ENCODE data around the gene ZNHIT3.

Gene ZNHIT3

DNA sequence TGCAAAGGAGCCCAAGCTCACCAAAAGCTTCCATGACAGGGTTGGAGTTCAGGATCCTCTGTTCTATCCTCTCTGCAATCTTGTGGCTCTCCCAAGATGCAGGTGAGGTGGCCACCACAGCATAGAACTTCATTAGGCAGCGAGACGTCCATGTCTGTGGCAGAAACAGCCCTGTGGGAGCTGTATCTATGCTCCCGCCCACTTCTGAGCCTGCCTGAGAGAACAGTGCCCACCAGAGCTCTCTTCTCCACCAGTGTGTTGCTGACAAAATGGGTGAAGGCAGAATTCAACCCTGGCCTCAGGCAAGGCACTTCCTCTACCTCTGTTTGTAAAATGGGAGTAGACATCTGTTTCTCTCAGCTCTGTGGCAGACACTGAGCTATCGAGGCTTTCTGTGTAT lies 29.4 kb downstream of the ZNHIT3 start:
- DNase-seq, result no peak

DNA sequence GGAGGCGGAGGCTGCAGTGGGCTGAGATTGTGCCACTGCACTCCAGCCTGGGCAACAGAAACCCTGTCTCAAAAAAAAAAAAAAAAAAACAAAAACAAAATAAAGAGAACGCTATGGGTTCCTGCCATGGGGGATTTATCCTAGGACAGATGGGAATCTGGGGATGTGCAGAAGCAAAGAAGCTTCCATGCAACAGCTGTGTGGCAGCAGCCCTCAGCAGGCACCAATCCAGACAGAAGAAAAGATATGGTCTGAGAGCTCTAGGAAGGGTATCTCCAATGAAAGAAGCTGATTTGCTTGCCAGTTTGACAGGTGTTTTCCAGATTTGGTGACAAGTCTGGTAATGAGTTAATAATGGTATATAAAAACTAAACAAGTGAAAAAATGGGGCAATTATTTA lies 36.6 kb downstream of the ZNHIT3 start:
- no peak for DNase-seq

DNA sequence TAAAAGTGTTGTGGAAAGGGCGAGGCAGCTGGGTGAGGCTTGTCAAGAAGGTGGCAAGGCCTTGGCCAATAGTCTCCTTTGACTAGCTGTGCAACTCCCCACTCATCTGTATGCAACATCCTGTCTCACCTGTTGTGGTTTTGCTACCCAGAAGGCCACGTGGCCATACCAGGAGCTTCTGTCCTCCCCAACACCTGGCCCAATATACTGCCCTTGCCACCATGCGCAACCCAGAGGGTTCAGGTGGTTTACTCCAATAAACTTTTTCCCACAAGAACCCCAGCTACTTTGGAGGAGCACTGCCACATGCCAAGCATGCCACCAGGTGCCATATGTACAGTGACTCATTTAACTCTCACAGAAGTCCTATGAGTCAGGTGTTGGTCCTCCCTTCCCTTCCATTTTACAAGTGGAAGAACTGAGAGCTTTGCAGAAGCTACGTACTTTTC lies 38.0 kb downstream of the ZNHIT3 start:
- no peak for DNase-seq

DNA sequence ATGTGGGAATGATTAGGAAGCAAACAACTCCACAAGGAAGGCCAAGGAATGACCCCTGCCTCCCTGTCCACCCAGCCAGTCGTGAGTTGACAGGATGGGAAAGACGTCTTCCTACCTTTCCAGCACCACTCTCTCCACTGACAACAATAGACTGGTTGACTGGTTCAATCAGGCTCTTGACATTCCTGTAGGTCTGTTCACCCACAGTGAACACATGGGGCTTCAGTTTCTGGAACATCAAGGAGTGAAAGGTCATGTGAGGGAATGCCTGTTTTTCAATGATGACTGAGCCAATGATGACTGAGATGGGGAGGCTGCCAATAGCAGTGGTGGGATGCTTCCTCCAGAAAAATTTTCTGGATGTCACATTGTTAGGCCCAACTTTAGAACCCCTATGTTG lies 38.6 kb downstream of the ZNHIT3 start:
- DNase-seq, result no peak

DNA sequence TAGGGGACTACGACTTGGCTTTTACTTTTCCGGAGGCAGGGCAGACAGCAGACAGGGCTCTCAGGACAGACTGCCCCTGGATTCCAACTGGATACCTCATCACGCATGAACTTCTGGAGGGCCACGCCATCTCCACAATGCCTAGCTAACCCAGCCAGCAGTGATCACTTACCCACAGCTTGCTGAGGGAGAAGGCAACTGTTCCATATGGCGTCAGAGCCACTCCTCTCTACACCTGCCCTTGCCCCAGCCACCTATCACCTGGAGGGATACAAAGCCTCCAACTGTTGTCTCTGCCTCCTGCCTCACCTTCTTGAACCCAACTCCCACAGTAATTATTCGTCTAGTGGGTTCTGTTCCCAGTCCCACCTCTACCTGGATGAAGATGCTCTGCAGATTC lies 39.4 kb downstream of the ZNHIT3 start:
- no peak for DNase-seq

DNA sequence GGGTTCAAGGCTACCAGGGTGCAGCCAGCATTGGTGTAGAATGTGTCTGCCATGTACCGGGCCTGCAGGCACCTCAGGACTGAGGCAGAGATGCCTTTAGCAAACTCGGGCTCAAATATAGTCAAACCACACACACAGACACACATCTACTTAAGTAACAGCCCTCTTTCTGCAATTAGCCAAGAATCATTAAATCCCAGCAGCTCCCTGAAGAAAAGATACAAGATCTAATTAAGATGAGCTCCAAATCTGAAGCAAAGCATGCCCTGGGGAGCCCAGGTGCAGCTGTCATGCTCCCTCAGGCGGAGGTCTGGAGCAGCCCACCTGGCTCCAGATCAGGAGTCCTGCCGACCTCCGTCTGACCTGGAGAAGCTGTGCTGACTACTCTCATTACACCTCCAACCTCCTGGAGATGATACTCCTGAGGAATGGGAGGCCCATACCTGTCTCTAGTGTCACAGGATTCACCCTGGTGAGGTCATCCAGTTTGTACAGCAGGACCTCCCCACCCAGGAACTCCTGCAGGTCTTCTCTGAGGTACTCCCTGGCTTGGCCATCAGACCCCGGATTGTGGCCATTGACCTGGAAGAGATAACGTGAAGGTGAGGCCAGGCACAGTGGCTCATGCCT lies 41.3 kb downstream of the ZNHIT3 start:
- no peak for DNase-seq

DNA sequence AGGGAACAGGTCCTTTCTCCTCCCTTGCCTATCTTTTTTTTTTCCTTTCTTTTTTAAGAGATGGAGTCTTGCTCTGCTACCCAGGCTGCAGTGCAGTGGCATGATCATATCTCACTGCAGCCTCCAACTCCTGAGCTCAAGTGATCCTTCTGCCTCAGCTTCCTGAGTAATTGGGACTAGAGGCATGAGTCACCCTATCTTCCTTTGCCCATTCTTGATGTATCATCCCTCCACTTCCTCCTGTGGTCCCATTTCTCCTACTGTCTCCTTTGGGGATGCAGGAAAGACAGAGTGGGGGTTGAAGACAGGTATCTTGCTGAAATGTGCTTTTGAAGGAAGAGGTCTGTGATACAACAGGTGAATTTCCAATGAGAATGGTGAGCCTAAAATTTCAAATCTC lies 42.6 kb downstream of the ZNHIT3 start:
- peak in 1 of 2 donors; percentile 10 for DNase-seq

DNA sequence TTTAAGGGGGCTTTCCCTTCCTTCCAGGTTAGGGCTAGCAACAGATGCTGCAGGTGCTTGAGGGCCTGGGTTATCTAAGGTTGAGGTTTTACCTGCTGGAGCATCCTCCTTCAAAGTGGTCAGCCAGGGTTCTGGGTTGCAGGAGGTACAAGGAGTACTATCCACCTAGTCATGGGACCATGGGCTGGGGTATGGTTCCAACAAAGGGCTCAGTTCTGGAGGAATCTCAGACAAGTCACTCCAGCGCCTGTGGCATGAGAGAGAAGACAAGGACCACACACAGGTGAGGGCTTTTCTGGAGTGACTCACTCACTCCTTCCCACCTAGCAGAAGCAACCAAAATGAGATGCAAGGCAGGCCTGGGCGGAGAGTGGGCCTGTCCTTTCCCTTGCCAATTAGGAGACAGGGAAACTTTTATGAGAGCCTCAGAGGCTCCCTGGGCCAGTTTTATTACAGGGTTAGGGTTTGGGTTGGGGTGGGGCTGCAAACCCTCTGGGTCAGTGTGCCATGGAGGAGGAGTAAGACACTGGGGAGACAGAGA lies 46.0 kb downstream of the ZNHIT3 start:
- no peak for DNase-seq

DNA sequence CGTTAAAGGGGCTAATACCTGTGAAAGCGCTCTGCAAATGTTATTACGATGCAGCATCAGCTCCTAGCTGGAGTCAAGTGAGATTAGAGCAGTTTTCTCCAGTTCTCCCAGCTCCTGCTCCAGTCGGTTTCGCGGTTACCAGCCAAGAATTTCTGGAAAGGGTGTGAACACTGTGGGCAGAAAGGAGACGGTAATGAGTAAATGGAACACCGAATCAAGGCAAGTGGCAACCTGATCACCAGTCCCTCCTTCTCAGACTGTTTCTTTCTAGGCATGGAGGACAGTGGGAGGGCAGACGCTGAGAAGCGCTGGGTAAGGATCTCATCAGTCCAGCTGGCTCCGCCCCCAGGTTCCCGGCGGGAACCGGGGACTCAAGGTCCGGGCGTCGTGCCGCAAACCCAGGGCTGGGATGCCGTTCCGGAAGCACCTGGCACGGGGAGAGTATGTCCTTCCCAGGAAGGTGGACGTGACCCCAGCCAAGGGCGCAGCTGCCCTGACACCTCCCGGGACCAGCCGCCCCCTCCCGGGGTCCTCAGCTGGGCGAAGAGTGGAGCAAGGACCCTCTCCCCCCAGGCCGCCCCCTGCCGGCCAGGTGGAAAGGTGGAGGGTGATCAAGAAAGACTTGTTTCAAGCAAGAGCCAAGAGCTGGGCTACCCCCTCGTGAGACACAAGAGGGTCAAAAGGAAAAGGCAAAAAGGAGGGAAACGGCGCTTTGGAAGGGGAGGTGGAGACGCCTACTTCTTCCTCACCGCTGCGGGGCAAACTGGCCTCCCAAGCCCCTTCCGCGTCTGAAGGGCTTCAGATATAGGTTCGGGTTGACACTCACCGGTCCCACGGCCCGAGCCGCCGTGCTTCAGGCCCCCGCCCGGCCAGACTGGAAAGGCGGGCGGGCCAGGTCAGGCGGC lies 47.7 kb downstream of the ZNHIT3 start:
- peak; percentile 27 to 55 for DNase-seq

DNA sequence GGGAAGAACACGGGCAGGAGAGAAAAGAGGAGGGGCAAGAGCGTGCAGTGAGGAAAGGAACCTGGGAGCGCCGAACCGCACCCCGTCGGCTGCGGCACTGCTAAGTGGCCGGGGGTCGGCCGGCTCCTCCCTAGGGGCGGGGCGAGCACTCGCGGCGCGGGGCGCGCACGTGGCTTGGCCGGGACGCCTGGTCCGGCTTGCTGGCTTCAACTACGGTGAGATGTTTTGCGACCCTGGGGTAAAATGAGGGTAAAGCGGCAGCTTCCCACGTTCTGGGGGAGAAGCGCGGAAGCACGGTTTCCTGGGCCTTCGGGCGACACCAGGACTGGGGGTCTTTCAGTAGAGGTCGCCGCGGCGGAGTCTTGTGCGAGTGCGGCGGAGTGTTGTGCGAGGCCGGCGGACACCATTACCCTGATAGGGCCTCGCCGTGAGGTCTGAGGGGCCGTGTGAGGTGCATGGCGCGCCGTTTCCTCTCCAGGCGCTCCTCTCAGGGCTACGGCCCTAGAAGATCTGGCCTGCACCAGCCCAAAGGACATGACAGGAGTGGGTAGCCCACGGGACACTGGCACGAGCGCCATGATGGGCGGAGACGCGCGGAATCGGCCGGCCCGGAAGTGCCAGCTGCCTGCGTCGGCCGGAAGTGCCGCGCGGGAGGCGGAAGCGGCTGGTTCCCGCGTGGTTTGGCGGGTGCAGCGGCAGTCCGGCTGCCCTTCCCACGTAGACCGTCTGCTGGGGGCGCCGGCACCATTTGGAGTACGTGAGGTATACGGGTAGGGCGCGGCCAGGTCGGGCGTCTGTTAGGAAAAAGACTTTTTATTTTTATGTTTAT lies 48.6 kb downstream of the ZNHIT3 start, which contains the start of the genes MYO19 and PIGW:
Gene MYO19, minus strand, starts transcription at position 29 of the 829 bp plus-strand sequence. CDS start 2,330 bp downstream, outside the sequence.
Gene PIGW, plus strand, starts transcription at position 148 of the 829 bp plus-strand sequence. CDS start 2,115 bp downstream, outside the sequence.
- DNase-seq, result peak; percentile 92 to 96

DNA sequence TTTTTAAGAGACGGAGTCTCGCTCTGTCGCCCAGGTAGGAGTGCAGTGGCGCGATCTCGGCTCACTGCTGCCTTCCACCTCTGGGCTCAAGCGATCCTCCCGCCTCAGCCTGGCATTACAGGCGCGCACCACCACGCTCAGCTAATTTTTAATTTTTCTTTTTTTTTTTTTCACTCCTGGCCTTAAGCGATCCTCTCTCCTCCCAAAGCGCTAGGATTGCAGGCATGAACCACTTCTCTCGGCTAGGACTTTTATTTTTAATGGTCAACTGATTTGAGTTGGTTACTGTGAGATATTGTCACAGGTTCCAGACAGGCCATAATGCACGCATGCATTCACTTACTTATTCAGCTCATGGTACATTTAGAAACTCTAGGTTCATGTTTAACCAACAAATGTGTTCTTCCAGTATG lies 49.2 kb downstream of the ZNHIT3 start:
- DNase-seq, result no peak

DNA sequence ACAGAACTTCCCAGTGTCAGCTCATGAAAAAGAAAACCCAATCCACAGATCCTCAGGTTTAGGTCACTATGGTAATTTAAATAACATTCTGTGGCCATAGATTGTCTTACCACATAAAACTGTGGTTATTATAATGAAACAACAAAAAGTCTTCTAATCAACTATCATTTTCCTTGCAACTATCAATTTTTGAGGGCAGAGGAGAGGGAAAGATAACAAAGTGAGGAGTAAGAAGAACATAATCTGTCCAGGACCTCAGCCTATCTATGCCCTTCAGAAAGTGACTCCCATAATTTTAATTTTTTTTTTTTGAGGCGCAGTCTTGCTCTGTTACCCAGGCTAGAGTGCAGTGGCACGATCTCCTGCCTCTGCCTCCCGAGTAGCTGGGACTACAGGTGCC lies 54.2 kb downstream of the ZNHIT3 start:
- no peak for DNase-seq

DNA sequence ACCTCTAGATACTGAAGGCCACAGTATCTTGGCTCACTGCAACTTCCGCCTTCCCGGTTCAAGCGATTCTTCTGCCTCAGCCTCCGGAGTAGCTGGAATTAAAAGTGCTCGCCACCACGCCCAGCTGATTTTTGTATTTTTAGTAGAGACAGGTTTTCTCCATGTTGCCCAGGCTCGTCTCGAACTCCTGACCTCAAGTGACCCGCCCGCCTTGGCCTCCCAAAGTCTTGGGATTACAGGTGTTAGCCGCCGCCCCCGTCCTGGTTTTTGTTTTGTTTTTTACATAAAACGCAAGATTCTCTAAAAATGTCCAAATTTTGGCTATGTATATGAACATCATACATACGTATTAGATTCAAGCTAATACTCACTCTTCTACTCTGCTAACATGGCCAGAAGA lies 56.3 kb downstream of the ZNHIT3 start:
- no peak for DNase-seq

DNA sequence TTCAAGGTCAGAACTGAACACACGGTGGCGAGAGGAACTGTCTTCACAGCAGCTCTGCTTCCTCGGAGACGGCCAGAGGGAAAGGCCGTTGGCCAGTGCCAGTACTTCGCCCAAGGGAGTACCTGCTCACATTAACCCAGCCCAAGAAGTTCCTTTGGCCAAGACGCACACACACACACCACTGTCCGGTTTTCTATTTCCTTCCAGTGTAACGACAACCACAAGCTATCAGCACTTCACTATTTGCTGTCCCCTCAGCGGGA lies 57.5 kb downstream of the ZNHIT3 start:
- DNase-seq, result peak; percentile 58 to 69

DNA sequence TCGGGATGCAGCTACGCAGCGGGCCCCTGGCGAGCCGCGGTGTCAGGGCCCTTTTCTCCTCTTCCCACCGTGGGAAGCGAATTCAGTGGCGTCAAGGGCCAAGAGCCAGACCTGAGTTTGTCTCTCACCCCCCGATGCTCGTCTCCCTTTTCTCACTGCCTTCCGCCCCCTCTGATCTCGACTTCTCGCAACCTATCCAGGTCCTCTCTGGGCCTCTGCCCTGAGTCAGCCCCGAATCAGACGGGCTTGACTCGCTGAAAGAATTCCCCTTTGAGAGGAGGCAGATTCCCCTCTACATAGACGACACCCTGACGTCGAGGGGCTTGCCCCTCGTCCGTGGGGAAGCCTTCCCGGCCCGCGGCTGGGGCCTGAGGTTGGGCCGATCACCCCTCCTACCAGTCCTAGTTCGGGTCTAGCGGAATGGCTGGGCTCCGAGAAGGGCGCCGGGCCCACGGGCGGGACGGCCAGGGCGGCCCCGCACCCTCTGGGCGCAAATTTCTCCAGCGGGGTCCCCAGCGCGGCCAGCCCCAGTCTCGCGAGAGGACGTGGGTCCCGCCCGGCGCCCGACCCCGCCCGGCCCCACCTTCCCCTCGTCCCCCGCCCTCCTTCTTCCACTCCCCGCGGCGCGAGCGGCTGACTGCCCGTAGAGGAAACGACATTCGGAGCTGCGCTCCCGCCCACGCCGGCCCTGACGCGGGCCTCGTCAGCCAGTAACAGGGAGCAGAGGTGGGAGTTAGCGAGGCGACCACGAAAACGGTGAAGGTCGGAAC lies 58.0 kb downstream of the ZNHIT3 start, which contains the start of gene GGNBP2:
Gene GGNBP2, plus strand, starts transcription at position 613 of the 770 bp plus-strand sequence. CDS start 806 bp downstream, outside the sequence.
- DNase-seq, result peak; percentile 91 to 98

DNA sequence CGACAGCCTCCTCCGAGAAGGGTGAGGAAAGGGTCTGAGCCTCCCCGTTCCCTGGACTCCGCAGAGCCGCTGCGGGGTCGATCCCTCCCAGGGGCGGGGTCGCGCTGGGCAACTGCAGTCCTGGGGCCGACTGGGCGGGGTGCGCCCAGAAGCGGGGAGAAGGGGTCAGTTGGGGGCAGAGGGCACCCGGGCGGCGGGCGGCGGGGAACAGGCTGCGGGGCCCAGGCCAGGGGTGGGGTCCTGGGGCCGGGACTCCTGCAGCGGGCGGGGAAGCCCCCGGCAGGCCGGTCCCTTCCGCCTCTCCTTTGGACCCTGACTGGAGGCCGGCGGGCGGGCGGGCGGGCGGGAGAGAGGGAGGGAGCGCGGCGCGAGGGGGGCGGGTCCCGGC lies 58.6 kb downstream of the ZNHIT3 start:
- no peak for DNase-seq
